NCI-H2171 (cell line): ENCODE measurements around the gene C6orf163.

Experiments
- DNase-seq: peaks from one replicate; lab custom pipeline; 2025; lab: John Stamatoyannopoulos, UW

The C6orf163 gene

GRCh38 chr6:87357479-87358196, 13.0 kb downstream of the C6orf163 start:
- DNase-seq = no peak

GRCh38 chr6:87364602-87365252, 20.1 kb downstream of the C6orf163 start:
- DNase-seq = no peak

- DNase-seq = no peak
Measured at GRCh38 chr6:87366072-87366827, 21.6 kb downstream of the C6orf163 start.

GRCh38 chr6:87366899-87367298, 22.3 kb downstream of the C6orf163 start:
- no peak for DNase-seq

GRCh38 chr6:87373377-87373776, 28.8 kb downstream of the C6orf163 start:
- no peak for DNase-seq

GRCh38 chr6:87375315-87375714, 30.7 kb downstream of the C6orf163 start:
- no peak for DNase-seq

- DNase-seq = no peak
Measured at GRCh38 chr6:87376643-87377042, 32.0 kb downstream of the C6orf163 start.

GRCh38 chr6:87378947-87379346, 34.3 kb downstream of the C6orf163 start:
- no peak for DNase-seq

GRCh38 chr6:87382861-87383260, 38.2 kb downstream of the C6orf163 start:
- DNase-seq = no peak

GRCh38 chr6:87384038-87384437, 39.4 kb downstream of the C6orf163 start:
- DNase-seq = no peak

GRCh38 chr6:87384449-87384848, 39.8 kb downstream of the C6orf163 start:
- no peak for DNase-seq

GRCh38 chr6:87391334-87391733, 46.7 kb downstream of the C6orf163 start:
- peak; percentile 3 for DNase-seq

GRCh38 chr6:87393026-87393622, 48.5 kb downstream of the C6orf163 start:
- DNase-seq = peak; percentile 31

- no peak for DNase-seq
Measured at GRCh38 chr6:87395431-87395830, 50.8 kb downstream of the C6orf163 start.

- DNase-seq = no peak
Measured at GRCh38 chr6:87396595-87397392, 52.2 kb downstream of the C6orf163 start.

GRCh38 chr6:87397656-87398055, 53.0 kb downstream of the C6orf163 start:
- no peak for DNase-seq

GRCh38 chr6:87401832-87402231, 57.2 kb downstream of the C6orf163 start:
- DNase-seq = no peak

GRCh38 chr6:87407561-87407900, 62.9 kb downstream of the C6orf163 start:
- DNase-seq = peak; percentile 50

- peak; percentile 74 for DNase-seq
Measured at GRCh38 chr6:87407901-87408720, 63.5 kb downstream of the C6orf163 start, which contains the start of gene CFAP206. CFAP206 (plus strand) TSS chr6:87407972; CDS start chr6:87409840, 1,868 bp downstream.

GRCh38 chr6:87408721-87409155, 64.1 kb downstream of the C6orf163 start:
- no peak for DNase-seq
